Measurements from ENCODE around the gene TOX3. TPM values are rescaled to one million over a fixed set of nuclear protein-coding genes. Genes with fewer than 3 reads are reported as not detected.

Gene TOX3
- total and polyA plus RNA-seq, 10 of the 15 experiments (the other 5 are each of a cell fraction or from before 2014, with no cell fraction given) = not detected

GRCh38 chr16:52556083-52556482 is 9.1 kb upstream of the TOX3 start (continued):
- TF ChIP-seq IRF4 (IDR thresholded peaks at IDR 0.05; ENCODE audit: low read depth, low read length) = no peak

DNA sequence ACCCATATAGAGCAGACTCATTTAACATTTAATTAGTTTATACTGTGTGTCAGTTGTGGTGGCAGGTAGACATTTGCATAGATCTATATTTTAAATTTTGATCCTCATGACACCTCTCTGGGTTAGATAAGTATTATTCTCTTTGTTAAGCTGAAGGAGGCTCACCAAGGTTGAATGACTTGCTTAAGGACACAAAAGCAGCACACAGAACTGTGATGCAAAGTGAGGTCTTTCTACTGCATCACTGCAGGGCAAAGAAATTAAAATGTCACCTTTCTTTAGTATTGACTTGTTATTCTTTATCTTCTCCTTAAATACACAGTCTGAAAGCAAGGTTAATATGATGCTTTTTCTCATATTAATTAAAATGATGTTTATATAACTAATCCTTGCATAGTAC is 8.6 kb upstream of the TOX3 start:
- ChIA-PET CTCF (no interaction called here), RAD21 (ENCODE audit: unreplicated experiment) (no interaction called here), SMC1A (ENCODE audit: uncharacterized antibody, unreplicated experiment) (no interaction called here), POLR2A (no interaction called here)
- no peak overlapping the region for H2AFZ ChIP-seq (ENCODE audit: control insufficient read depth, low read depth, low read length)
- H3K27me3 ChIP-seq (replicated peaks in 1 of 2; ENCODE audit: control insufficient read depth in 2 of 2, insufficient read depth in 2 of 2, low read length in 1 of 2) = no peaks in the 10 kb centered on the region
- no TSS peak for BruUV-seq (replicated peaks)
- H3K9me3 ChIP-seq (replicated peaks; ENCODE audit: control insufficient read depth, insufficient read depth, low read length) = no peaks in the 10 kb centered on the region; the same call in 2 of the 3 replicates
- intact Hi-C loops (cut with micrococcal nuclease; ENCODE audit: unreplicated experiment) (no loop called here), in situ Hi-C loops (cut with MboI) (no loop called here)
- ATAC-seq = no peak
- no peaks in the 10 kb centered on the region for H4K20me1 ChIP-seq (ENCODE audit: control insufficient read depth, insufficient read depth)
- H3K79me2 ChIP-seq (ENCODE audit: control insufficient read depth, insufficient read depth, low read length) = no peaks in the 10 kb centered on the region
- H3K4me2 ChIP-seq (ENCODE audit: control insufficient read depth, insufficient read depth) = no peak overlapping the region
- TF ChIP-seq TAF1 (IDR thresholded peaks at IDR 0.05; ENCODE audit: borderline replicate concordance, low read depth, low read length) = no peak
- TF ChIP-seq IRF4 (IDR thresholded peaks at IDR 0.05; ENCODE audit: low read depth, low read length) = no peak
- TF ChIP-seq CEBPB (IDR thresholded peaks at IDR 0.05; ENCODE audit: borderline replicate concordance in 1 of 2, low read depth in 2 of 2, low read length in 2 of 2) = no peak
- TF ChIP-seq ZNF622 (IDR thresholded peaks at IDR 0.05) = no peak
- no peak for TF ChIP-seq POLR2A (IDR thresholded peaks at IDR 0.05; ENCODE audit: low read depth, low read length)
- TF ChIP-seq, protein P1, sequence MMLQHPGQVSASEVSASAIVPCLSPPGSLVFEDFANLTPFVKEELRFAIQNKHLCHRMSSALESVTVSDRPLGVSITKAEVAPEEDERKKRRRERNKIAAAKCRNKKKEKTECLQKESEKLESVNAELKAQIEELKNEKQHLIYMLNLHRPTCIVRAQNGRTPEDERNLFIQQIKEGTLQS (IDR thresholded peaks at IDR 0.05; ENCODE audit: borderline replicate concordance, extremely low read depth, low read depth, low read length) = no peak
- no peak for TF ChIP-seq NRF1 (conservative IDR thresholded peaks at IDR 0.05; ENCODE audit: low read depth, low read length)
- no peak for TF ChIP-seq HDGF (IDR thresholded peaks at IDR 0.05)
- no peak for FAIRE-seq
- H3K36me3 ChIP-seq (ENCODE audit: control insufficient read depth in 2 of 2, insufficient read depth in 2 of 2, low read length in 1 of 2) = no peaks in the 10 kb centered on the region
- no peak overlapping the region for H3K9ac ChIP-seq (ENCODE audit: control insufficient read depth, insufficient read depth, low read length)
- no peak for DNase-seq (ENCODE audit: low read depth, low spot score)
- H3K4me3 ChIP-seq = no peak overlapping the region
- no peak overlapping the region for H3K27ac ChIP-seq (ENCODE audit: control insufficient read depth, insufficient read depth)
- H3K4me1 ChIP-seq (ENCODE audit: control insufficient read depth, insufficient read depth, low read length) = no peaks in the 10 kb centered on the region
